OCI-LY7 (cell line): ENCODE data around the gene PPP4C.

ENCODE experiments used
- EZH2phosphoT487 ChIP-seq: fragments of 200-600 bp; sonication (generic); IDR thresholded peaks from 2 replicates; pipeline ENCODE4 v1.6.1; 2018; ENCODE audit warnings: low read depth, borderline replicate concordance, mild to moderate bottlenecking, mixed run types, antibody characterized with exemption, low read length, moderate library complexity, mixed read lengths
- TF ChIP-seq, protein P1 (sequence below): fragments of 200-600 bp; sonication (generic); conservative IDR thresholded peaks from 2 replicates; pipeline ENCODE4 v1.5.1; 2014; ENCODE audit warnings: mild to moderate bottlenecking, antibody characterized with exemption, low read length, moderate library complexity, mixed read lengths

DNA sequence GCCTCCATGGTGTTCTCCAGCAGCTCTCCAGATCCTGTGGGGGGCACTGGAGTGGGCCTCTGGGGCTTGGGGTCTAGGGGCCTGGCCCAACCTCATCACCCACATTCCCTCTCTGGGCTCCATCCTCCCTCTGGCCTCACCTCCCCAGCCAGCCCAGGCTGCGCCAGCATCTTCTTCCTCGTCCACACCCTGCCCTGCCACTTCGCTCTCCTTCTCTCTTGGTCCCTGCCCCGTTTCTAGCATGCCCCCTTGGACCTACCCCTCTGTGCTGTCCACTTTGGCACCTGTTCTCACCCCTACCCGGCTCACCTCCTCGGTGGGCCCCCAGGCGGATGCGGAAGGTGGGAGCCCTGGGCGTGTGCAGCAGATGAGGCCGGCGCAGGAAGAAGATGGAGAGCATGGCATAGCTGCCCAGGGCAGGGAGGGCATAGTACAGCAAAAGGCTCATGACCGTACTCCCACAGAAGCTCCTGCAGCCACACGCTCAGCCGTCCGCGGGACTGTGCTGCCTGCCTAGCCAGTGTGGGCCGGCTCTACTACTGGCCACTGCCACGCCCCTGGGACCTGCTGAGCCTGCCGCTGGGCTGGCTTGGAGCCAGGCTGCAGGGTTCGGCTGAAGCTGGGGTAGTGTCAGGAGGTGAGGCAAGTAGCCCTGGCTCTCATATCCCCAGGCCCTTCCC, 37.4 kb downstream of the PPP4C start, which contains the start of gene GDPD3:
- TF ChIP-seq, protein P1, sequence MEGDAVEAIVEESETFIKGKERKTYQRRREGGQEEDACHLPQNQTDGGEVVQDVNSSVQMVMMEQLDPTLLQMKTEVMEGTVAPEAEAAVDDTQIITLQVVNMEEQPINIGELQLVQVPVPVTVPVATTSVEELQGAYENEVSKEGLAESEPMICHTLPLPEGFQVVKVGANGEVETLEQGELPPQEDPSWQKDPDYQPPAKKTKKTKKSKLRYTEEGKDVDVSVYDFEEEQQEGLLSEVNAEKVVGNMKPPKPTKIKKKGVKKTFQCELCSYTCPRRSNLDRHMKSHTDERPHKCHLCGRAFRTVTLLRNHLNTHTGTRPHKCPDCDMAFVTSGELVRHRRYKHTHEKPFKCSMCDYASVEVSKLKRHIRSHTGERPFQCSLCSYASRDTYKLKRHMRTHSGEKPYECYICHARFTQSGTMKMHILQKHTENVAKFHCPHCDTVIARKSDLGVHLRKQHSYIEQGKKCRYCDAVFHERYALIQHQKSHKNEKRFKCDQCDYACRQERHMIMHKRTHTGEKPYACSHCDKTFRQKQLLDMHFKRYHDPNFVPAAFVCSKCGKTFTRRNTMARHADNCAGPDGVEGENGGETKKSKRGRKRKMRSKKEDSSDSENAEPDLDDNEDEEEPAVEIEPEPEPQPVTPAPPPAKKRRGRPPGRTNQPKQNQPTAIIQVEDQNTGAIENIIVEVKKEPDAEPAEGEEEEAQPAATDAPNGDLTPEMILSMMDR = no peak; the same call in 1 of the 2 replicates
- no peak for TF ChIP-seq EZH2phosphoT487
